ENCODE measurements around the gene NRXN3.

Gene NRXN3

DNA sequence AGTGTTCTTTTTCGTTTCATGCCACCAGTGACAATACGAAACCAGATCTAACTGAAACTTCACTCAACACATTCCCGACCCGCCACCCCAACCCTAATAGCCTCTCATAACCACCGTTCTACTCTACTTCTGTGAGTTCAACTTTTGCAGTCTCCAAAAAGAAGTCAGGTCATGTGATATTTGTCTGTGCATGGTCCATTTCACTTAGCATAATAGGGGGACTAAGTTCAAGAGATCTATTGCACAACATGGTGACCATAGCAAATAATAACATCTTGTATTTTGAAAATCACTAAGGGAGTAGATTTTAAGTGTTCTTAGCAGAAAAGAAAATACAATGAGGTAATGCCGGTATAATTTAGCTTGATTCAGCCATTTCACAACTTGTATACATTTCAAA is 1664.7 kb downstream of the NRXN3 start:
- CTCF ChIA-PET: no interaction called here
- TF ChIP-seq NFRKB (IDR thresholded peaks at IDR 0.05) (no peak), ELF4 (IDR thresholded peaks at IDR 0.05) (no peak), TARDBP (IDR thresholded peaks at IDR 0.05) (no peak), SUZ12 (IDR thresholded peaks at IDR 0.05) (no peak), BHLHE40 (IDR thresholded peaks at IDR 0.05; ENCODE audit: borderline replicate concordance) (no peak), FOXM1 (IDR thresholded peaks at IDR 0.05; ENCODE audit: borderline replicate concordance) (no peak), CTBP1 (IDR thresholded peaks at IDR 0.05; ENCODE audit: borderline replicate concordance) (no peak), L3MBTL2 (conservative IDR thresholded peaks at IDR 0.05) (no peak), HDGF (IDR thresholded peaks at IDR 0.05; ENCODE audit: borderline replicate concordance) (no peak), LEF1 (IDR thresholded peaks at IDR 0.05; ENCODE audit: borderline replicate concordance) (no peak), ZNF384 (IDR thresholded peaks at IDR 0.05) (no peak), FOXK2 (IDR thresholded peaks at IDR 0.05) (no peak), SP1 (IDR thresholded peaks at IDR 0.05) (no peak), FOXA1 (IDR thresholded peaks at IDR 0.05) (no peak), ARNT (IDR thresholded peaks at IDR 0.05) (no peak)
- TF ChIP-seq, protein P1, sequence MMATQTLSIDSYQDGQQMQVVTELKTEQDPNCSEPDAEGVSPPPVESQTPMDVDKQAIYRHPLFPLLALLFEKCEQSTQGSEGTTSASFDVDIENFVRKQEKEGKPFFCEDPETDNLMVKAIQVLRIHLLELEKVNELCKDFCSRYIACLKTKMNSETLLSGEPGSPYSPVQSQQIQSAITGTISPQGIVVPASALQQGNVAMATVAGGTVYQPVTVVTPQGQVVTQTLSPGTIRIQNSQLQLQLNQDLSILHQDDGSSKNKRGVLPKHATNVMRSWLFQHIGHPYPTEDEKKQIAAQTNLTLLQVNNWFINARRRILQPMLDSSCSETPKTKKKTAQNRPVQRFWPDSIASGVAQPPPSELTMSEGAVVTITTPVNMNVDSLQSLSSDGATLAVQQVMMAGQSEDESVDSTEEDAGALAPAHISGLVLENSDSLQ (IDR thresholded peaks at IDR 0.05): no peak
- DNase-seq (ENCODE audit: extremely low spot score): no peak
- POLR2A ChIA-PET: no interaction called here

DNA sequence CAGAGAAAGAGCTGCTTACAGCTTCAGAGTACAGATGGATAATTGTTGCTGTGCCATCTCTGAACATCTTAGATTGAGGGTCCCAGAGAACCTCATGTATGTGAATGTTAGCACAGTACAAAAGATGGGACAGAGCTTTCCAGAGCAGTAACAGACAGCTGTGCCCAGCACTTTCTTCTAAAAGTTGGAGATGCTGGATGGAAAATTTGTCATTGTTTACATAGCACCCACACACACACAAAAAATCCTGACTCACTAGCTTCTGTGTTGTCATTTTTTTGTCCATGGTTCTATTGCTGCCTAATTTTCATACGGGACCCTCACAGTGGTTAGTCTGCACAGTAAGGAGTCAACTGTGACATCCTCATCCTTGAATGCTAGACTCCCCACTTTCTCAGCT is 1666.4 kb downstream of the NRXN3 start:
- CTCF ChIA-PET: interaction anchor here (0.5 to 0.7 kb wide), 2 partner anchors 24 to 355 kb away, joined by 3 to 6 read pairs; no protein-coding TSS in a partner anchor
- TF ChIP-seq L3MBTL2 (conservative IDR thresholded peaks at IDR 0.05) (no peak), HDGF (IDR thresholded peaks at IDR 0.05; ENCODE audit: borderline replicate concordance) (no peak), SP1 (IDR thresholded peaks at IDR 0.05) (no peak), FOXK2 (IDR thresholded peaks at IDR 0.05) (no peak), ELF4 (IDR thresholded peaks at IDR 0.05) (no peak), BHLHE40 (IDR thresholded peaks at IDR 0.05; ENCODE audit: borderline replicate concordance) (no peak)
- no peak for DNase-seq (ENCODE audit: extremely low spot score)
- POLR2A ChIA-PET: no interaction called here

DNA sequence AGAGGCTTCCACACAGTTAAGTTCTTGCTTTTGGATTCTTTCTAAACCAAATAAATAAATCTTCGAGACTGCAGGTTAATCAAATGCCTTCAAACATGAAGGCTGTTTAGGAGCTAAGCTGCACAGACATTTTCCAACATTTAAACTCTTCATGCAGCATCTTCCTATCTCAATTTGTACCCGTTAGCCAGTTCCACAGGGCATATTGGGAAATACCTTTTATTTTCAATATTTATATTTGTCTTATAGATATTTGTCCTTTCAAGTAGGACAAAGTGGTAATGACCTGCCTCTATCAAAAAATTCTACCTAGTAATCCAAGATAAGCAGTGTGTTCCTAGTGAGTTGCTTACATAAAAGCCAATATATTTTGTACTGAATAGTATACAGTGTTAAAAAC is 1667.5 kb downstream of the NRXN3 start:
- no peak for DNase-seq (ENCODE audit: extremely low spot score)
- ChIA-PET POLR2A (no interaction called here), CTCF (no interaction called here)
- TF ChIP-seq L3MBTL2 (conservative IDR thresholded peaks at IDR 0.05) (no peak), HDGF (IDR thresholded peaks at IDR 0.05; ENCODE audit: borderline replicate concordance) (no peak), ELF4 (IDR thresholded peaks at IDR 0.05) (no peak), TARDBP (IDR thresholded peaks at IDR 0.05) (no peak), FOXA1 (IDR thresholded peaks at IDR 0.05) (no peak), ZNF384 (IDR thresholded peaks at IDR 0.05) (no peak), BHLHE40 (IDR thresholded peaks at IDR 0.05; ENCODE audit: borderline replicate concordance) (no peak), FOXK2 (IDR thresholded peaks at IDR 0.05) (no peak), NFRKB (IDR thresholded peaks at IDR 0.05) (no peak)
- TF ChIP-seq, protein P1 (IDR thresholded peaks at IDR 0.05): no peak

DNA sequence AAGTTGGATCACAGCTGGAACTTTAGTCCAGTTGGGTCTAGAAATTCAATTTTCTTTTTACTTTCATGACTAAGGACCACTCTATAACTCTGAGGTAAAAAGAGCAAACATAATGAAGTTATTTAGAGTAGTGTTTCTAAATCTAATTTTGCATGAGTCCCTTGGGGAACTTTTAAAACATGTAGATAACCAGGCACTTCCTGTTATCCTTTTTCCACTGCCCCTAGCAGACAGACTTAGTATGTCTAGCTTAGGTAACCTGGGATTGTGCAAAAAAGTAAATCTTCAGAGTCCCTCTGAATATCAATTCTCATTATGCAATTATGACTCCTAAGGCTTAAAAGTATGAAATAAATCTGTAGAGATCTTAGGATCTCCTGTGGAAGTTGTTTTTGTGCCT is 1669.9 kb downstream of the NRXN3 start:
- POLR2A ChIA-PET: no interaction called here
- DNase-seq (ENCODE audit: extremely low spot score): no peak
- CTCF ChIA-PET: no interaction called here
- TF ChIP-seq SP1 (IDR thresholded peaks at IDR 0.05) (no peak), LEF1 (IDR thresholded peaks at IDR 0.05; ENCODE audit: borderline replicate concordance) (no peak), FOXM1 (IDR thresholded peaks at IDR 0.05; ENCODE audit: borderline replicate concordance) (no peak), FOXA1 (IDR thresholded peaks at IDR 0.05) (no peak), TARDBP (IDR thresholded peaks at IDR 0.05) (no peak), ZNF384 (IDR thresholded peaks at IDR 0.05) (no peak), L3MBTL2 (conservative IDR thresholded peaks at IDR 0.05) (no peak), ELF4 (IDR thresholded peaks at IDR 0.05) (no peak), ARNT (IDR thresholded peaks at IDR 0.05) (no peak), BHLHE40 (IDR thresholded peaks at IDR 0.05; ENCODE audit: borderline replicate concordance) (no peak), NFRKB (IDR thresholded peaks at IDR 0.05) (no peak), CTBP1 (IDR thresholded peaks at IDR 0.05; ENCODE audit: borderline replicate concordance) (no peak), FOXK2 (IDR thresholded peaks at IDR 0.05) (no peak), SUZ12 (IDR thresholded peaks at IDR 0.05) (no peak), HDGF (IDR thresholded peaks at IDR 0.05; ENCODE audit: borderline replicate concordance) (no peak)
- TF ChIP-seq, protein P1 (IDR thresholded peaks at IDR 0.05): no peak

DNA sequence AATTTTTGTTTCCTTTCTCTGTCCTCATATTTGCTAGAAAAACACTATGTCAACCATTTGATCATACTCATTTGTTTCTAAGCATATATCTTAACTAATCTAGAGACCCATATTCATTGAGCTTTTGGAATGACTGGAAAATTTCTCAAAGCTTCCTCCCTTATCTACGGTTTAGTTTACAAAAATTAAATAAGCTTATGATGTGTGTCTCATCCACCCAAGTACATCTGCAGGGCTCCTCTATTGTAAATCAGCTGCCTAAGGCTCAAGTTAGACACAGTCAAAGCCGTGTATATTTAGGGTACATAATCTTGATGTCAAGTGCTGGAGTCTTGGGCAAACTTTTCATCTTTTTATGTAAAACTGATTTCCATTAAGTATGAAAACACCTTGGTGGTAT is 1670.7 kb downstream of the NRXN3 start:
- ChIA-PET CTCF (no interaction called here), POLR2A (interaction anchor here (1.3 kb wide), 1 partner anchor 26 kb away, joined by 3 read pairs; no protein-coding TSS in a partner anchor)
- no peak for DNase-seq (ENCODE audit: extremely low spot score)

DNA sequence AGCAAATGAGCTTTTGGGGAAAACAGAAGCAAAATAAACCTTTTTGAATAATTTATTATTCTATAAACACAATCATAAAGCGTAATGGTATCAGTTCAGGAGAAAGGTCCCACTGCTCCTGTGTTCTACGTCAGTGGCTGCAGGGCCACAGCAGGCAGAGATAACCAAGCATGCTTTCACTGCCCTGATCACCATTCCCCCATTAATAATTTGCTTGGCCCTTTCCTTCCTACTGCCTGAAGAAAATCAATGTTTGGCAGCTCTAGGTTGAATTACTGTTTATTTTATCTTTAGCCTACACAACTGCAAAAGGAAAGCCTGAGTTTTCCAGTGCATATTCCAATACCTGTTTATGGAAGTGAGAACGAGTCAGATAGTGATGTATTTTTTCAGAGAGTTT is 1671.3 kb downstream of the NRXN3 start:
- ChIA-PET POLR2A (interaction anchor here (1.3 kb wide), 1 partner anchor 25 kb away, joined by 3 read pairs; no protein-coding TSS in a partner anchor), CTCF (interaction anchor here (0.7 kb wide), 1 partner anchor 681 kb away, joined by 3 read pairs; no protein-coding TSS in a partner anchor)
- TF ChIP-seq ELF4 (IDR thresholded peaks at IDR 0.05) (no peak), NFRKB (IDR thresholded peaks at IDR 0.05) (no peak), ZNF384 (IDR thresholded peaks at IDR 0.05) (no peak), FOXA1 (IDR thresholded peaks at IDR 0.05) (no peak), LEF1 (IDR thresholded peaks at IDR 0.05; ENCODE audit: borderline replicate concordance) (no peak), L3MBTL2 (conservative IDR thresholded peaks at IDR 0.05) (no peak), CTBP1 (IDR thresholded peaks at IDR 0.05; ENCODE audit: borderline replicate concordance) (no peak), ARNT (IDR thresholded peaks at IDR 0.05) (no peak), SUZ12 (IDR thresholded peaks at IDR 0.05) (no peak), FOXM1 (IDR thresholded peaks at IDR 0.05; ENCODE audit: borderline replicate concordance) (no peak), TARDBP (IDR thresholded peaks at IDR 0.05) (no peak), HDGF (IDR thresholded peaks at IDR 0.05; ENCODE audit: borderline replicate concordance) (no peak), SP1 (IDR thresholded peaks at IDR 0.05) (no peak), BHLHE40 (IDR thresholded peaks at IDR 0.05; ENCODE audit: borderline replicate concordance) (no peak)
- TF ChIP-seq, protein P1 (IDR thresholded peaks at IDR 0.05): no peak
- DNase-seq (ENCODE audit: extremely low spot score): no peak

More for the DNA sequence above, 1670.7 kb downstream of the NRXN3 start:
- TF ChIP-seq NFRKB (IDR thresholded peaks at IDR 0.05) (no peak), BHLHE40 (IDR thresholded peaks at IDR 0.05; ENCODE audit: borderline replicate concordance) (no peak), ZNF384 (IDR thresholded peaks at IDR 0.05) (no peak), ARNT (IDR thresholded peaks at IDR 0.05) (no peak)

Measured in HEK293T (cell line).